CD4-positive, alpha-beta T cell (primary cell): Measurements from ENCODE around the gene IP6K3. TPM values are rescaled to one million over a fixed set of nuclear protein-coding genes. Genes with fewer than 3 reads are reported as not detected.

ENCODE experiments used
- ATAC-seq: fragments of 200-7000 bp; cut with Tn5 transposase; one replicate; pipeline ENCODE4 v1.10.0; 2022; ENCODE audit warnings: mild to moderate bottlenecking; ENCODE audit not compliant: poor library complexity
- CTCF ChIA-PET: fragments of 350-600 bp; sonication (Branson Sonifier 250); formaldehyde crosslinking; loops from one replicate; lab custom pipeline; 2021; ENCODE audit warnings: antibody characterized with exemption, inconsistent platforms; lab: Charles Lee
- POLR2A ChIA-PET: fragments of 350-600 bp; sonication (Branson Sonifier 250); formaldehyde crosslinking; loops from one replicate; lab custom pipeline; 2021; ENCODE audit warnings: antibody characterized with exemption, inconsistent platforms; lab: Charles Lee
- DNase-seq, 14 experiments: peaks; one replicate each; pipeline ENCODE4 v3.0.0-alpha.2; 2013 to 2020; ENCODE audit warnings: mixed read lengths in 2 of 14
- H3K27ac ChIP-seq, 2 donors: one replicate each; pipeline versions ENCODE4 v1.5.1 to v1.7.0; 2013; ENCODE audit warnings: low read length in 2 of 2, low read depth in 1 of 2, mild to moderate bottlenecking in 1 of 2
- H3K27me3 ChIP-seq, 2 experiments: 1 replicate in 1 of 2; 2 replicates in 1 of 2; pipeline versions ENCODE4 v1.6.1 to v1.7.0; 2013; ENCODE audit warnings: low read length in 2 of 2, control low read depth in 1 of 2, mild to moderate bottlenecking in 1 of 2, moderate library complexity in 1 of 2; ENCODE audit not compliant: insufficient read depth in 2 of 2, control insufficient read depth in 1 of 2
- H3K36me3 ChIP-seq: one replicate; pipeline ENCODE4 v1.6.1; 2013; ENCODE audit warnings: low read length, control low read depth; ENCODE audit not compliant: insufficient read depth
- H3K4me1 ChIP-seq: one replicate; pipeline ENCODE4 v1.6.1; 2013; ENCODE audit warnings: low read length, control low read depth; ENCODE audit not compliant: insufficient read depth
- H3K4me3 ChIP-seq: one replicate; pipeline ENCODE4 v1.5.1; 2013; ENCODE audit warnings: mild to moderate bottlenecking, low read length, moderate library complexity
- H3K9me3 ChIP-seq, 2 experiments: 1 replicate in 1 of 2; 2 replicates in 1 of 2; pipeline versions ENCODE4 v1.6.1 to v1.7.0; 2013; ENCODE audit warnings: low read length in 2 of 2, mild to moderate bottlenecking in 2 of 2, control low read depth in 1 of 2, moderate library complexity in 1 of 2; ENCODE audit not compliant: control insufficient read depth in 1 of 2, insufficient read depth in 1 of 2
- H3K27ac Mint-ChIP-seq: one replicate; pipeline ENCODE4 v1.8.0; 2020; ENCODE audit warnings: mixed read lengths
- H3K27me3 Mint-ChIP-seq: one replicate; pipeline ENCODE4 v1.8.0; 2021; ENCODE audit warnings: mixed read lengths
- H3K36me3 Mint-ChIP-seq: one replicate; pipeline ENCODE4 v1.8.0; 2021; ENCODE audit warnings: low read depth, mixed read lengths
- H3K4me1 Mint-ChIP-seq: one replicate; pipeline ENCODE4 v1.8.0; 2021; ENCODE audit warnings: low read depth, mixed read lengths
- H3K4me3 Mint-ChIP-seq: one replicate; pipeline ENCODE4 v1.8.0; 2020; ENCODE audit warnings: mild to moderate bottlenecking, mixed read lengths
- H3K9me3 Mint-ChIP-seq: one replicate; pipeline ENCODE4 v1.8.0; 2020; ENCODE audit warnings: mixed read lengths
- intact Hi-C, 2 experiments: fragments of 100-400 bp; cut with DNase I in 1 of 2; cut with micrococcal nuclease in 1 of 2; formaldehyde crosslinking; loops; one replicate each; pipeline versions ENCODE4 v1.15.1 to v1.9.0; 2023 to 2025; cut with DNase I, micrococcal nuclease
- total RNA-seq, 174 experiments: library from RNA in 2 of 174; stranded (reverse) in 2 of 174; gene quantifications; one replicate each; pipeline ENCODE4 v1.2.3 and lab custom pipeline; 2021 to 2026
- TF ChIP-seq, protein P1 (sequence below): fragments of 200-600 bp; IDR thresholded peaks from one replicate; pipeline ENCODE4 v1.8.0; 2022; ENCODE audit warnings: antibody characterized with exemption, mild to moderate bottlenecking

Gene IP6K3
- total RNA-seq, 2 experiments from 2014 or later: not detected

DNA sequence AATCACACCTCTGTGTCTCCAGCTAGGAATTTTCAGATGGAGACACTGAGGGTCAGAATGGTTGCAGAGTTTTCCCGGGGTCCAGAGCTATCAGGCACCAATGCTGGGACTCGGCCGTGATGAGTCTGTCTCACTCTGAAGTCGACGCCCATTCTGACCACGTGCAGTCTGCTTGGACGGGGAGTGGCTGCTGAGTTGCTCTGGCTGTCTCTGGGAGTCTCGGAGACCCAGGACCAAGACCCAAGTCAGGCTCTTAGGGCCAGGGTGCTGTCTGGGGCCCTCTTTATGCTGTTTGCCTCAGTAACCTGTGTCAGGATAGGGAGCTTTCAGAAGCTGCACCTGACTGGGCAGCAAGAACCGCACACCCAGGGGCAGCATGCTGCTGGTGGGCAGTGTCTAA is 4.6 kb downstream of the IP6K3 start:
- H3K4me3 ChIP-seq: no peak overlapping the region
- TF ChIP-seq, protein P1, sequence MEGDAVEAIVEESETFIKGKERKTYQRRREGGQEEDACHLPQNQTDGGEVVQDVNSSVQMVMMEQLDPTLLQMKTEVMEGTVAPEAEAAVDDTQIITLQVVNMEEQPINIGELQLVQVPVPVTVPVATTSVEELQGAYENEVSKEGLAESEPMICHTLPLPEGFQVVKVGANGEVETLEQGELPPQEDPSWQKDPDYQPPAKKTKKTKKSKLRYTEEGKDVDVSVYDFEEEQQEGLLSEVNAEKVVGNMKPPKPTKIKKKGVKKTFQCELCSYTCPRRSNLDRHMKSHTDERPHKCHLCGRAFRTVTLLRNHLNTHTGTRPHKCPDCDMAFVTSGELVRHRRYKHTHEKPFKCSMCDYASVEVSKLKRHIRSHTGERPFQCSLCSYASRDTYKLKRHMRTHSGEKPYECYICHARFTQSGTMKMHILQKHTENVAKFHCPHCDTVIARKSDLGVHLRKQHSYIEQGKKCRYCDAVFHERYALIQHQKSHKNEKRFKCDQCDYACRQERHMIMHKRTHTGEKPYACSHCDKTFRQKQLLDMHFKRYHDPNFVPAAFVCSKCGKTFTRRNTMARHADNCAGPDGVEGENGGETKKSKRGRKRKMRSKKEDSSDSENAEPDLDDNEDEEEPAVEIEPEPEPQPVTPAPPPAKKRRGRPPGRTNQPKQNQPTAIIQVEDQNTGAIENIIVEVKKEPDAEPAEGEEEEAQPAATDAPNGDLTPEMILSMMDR: no peak
- ChIA-PET POLR2A (no interaction called here), CTCF (no interaction called here)
- ATAC-seq (no peak), DNase-seq (no peak)
- H3K36me3 Mint-ChIP-seq: no peaks in the 10 kb centered on the region
- H3K27ac Mint-ChIP-seq: no peak overlapping the region
- H3K27me3 ChIP-seq: peaks cover 4% of the 10 kb centered on the region in 2 experiments
- peaks cover 5% of the 10 kb centered on the region for H3K4me1 Mint-ChIP-seq
- no peaks in the 10 kb centered on the region for H3K9me3 Mint-ChIP-seq
- intact Hi-C loops: no loop called here
- peaks cover 12% of the 10 kb centered on the region for H3K27me3 Mint-ChIP-seq
- H3K4me1 ChIP-seq: peaks cover 5% of the 10 kb centered on the region
- no peak overlapping the region for H3K27ac ChIP-seq
- no peak overlapping the region for H3K4me3 Mint-ChIP-seq
- H3K9me3 ChIP-seq: no peaks in the 10 kb centered on the region
- no peaks in the 10 kb centered on the region for H3K36me3 ChIP-seq

DNA sequence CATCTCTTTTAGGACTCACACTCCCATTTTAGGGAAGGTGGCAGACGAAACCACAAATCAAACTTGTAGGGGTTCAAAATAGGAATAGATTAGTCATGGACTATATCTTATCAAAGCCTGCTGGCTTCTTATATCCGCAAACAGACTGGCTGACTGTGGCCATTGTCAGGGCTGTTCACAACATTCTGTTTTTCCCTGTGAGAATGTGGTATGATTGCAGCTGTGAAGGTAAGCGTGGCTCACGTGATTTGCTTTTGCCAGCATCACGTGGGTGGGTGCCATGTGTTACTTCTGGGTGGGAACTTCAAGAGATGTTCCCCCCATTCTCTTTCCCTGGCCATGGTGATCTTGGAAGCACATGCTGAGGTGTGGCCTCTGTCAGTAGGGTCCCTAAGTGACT is 5.9 kb downstream of the IP6K3 start:
- ChIA-PET CTCF (interaction anchor here (0.7 kb wide), 1 partner anchor 38 kb away, joined by 3 read pairs; no protein-coding TSS in a partner anchor), POLR2A (no interaction called here)
- ATAC-seq: no peak
- H3K4me3 ChIP-seq: no peak overlapping the region
- TF ChIP-seq, protein P1: no peak
- no peak for DNase-seq
- Mint-ChIP-seq H3K36me3 (no peaks in the 10 kb centered on the region), H3K9me3 (no peaks in the 10 kb centered on the region), H3K27me3 (peaks cover 12% of the 10 kb centered on the region), H3K27ac (no peak overlapping the region), H3K4me1 (peaks cover 5% of the 10 kb centered on the region), H3K4me3 (no peak overlapping the region)
- peaks cover 2 to 4% of the 10 kb centered on the region in 2 experiments for H3K27me3 ChIP-seq
- no peaks in the 10 kb centered on the region for H3K9me3 ChIP-seq
- no peak overlapping the region for H3K27ac ChIP-seq
- intact Hi-C loops: loop anchor here in 1 of 2 experiments (2.0 kb wide), 1 partner anchor 152 kb away; no protein-coding TSS in a partner anchor
- H3K36me3 ChIP-seq: no peaks in the 10 kb centered on the region
- H3K4me1 ChIP-seq: peaks cover 5% of the 10 kb centered on the region

DNA sequence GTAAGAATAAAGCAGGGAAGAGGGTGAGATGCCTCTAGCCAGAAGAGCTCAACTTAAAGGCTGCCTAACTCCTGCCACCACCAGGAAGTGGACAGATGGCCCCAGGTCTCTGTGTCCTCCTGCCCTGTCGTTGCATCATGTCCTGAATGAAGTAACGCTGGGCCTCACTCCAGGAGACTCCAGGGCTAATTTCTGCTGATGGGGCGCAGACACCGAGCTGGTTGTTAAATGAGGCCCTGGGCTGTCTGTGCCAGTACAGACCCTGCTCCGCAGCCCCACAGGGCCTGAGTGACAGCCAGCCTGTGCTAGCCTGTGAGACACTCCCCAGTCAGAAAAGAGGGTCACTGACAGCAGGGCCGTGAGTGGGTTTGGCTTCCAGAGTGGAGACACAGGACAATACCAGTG is 6.5 kb downstream of the IP6K3 start:
- CTCF ChIA-PET: no interaction called here
- intact Hi-C loops: loop anchor here in 1 of 2 experiments (2.0 kb wide), 1 partner anchor 151 kb away; no protein-coding TSS in a partner anchor
- POLR2A ChIA-PET: no interaction called here

More for the DNA sequence above, 6.5 kb downstream of the IP6K3 start:
- DNase-seq (no peak), ATAC-seq (no peak)
- Mint-ChIP-seq H3K27ac (no peak overlapping the region), H3K27me3 (peaks cover 12% of the 10 kb centered on the region), H3K36me3 (no peaks in the 10 kb centered on the region), H3K4me1 (peaks cover 5% of the 10 kb centered on the region), H3K4me3 (no peak overlapping the region), H3K9me3 (no peaks in the 10 kb centered on the region)
- Histone ChIP-seq H3K27me3 (peaks cover 2 to 4% of the 10 kb centered on the region in 2 experiments), H3K27ac (no peak overlapping the region), H3K36me3 (no peaks in the 10 kb centered on the region), H3K9me3 (no peaks in the 10 kb centered on the region), H3K4me1 (peaks cover 5% of the 10 kb centered on the region), H3K4me3 (no peak overlapping the region)
- TF ChIP-seq, protein P1: no peak
